Amygdala (tissue), 56 donors: ENCODE measurements around the gene ZNF669.
"Not testable (repeated sequence)": the region's sequence is repeated elsewhere in the genome, so short reads cannot be mapped to it uniquely, and the experiment has no call there.

Experiments used
- DNase-seq, 56 donors: peaks; one replicate each; lab custom pipeline; 2025; lab: John Stamatoyannopoulos, UW

The ZNF669 gene

DNA sequence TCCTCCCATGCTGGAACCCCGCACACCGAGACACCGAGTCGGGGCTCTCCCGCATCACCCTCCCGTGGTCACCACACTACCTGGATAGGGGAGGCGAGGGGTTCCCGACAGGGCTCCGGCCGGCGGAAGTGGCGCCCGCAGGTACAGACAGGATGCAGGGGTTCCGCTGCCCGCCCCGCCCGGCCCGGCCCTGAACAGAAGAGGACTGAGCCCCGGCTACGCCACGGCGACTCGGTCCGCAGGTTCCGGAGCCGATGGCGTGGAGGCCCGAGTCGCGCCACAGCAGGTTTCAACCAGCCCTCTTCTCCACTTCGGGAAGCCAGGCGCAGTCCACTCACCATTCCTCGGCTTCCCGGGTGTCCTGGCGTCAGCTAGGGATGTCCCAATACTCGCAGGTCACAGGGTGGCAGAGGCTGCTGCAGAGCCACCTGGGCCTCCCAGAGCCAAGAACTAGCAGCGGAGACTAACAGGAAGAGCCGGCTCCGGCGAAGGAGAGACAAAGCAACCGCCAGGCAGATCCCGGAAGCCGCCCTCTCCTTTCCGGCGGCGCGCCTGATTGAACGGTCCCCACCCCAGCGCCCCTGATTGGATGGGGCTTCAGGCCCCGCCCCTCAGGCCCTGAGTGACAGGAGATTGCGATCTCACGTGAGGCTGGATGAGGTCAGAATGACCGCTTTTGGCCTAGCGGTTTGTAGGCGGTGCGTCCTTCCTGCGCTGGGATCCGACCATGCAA is at the start of gene ZNF669:
Gene ZNF669 (minus strand): TSS at position 498 of the 733 bp plus-strand sequence. CDS start 157 bp downstream, at position 341.
- DNase-seq: peak; percentile 61 to 98 (median 94)

DNA sequence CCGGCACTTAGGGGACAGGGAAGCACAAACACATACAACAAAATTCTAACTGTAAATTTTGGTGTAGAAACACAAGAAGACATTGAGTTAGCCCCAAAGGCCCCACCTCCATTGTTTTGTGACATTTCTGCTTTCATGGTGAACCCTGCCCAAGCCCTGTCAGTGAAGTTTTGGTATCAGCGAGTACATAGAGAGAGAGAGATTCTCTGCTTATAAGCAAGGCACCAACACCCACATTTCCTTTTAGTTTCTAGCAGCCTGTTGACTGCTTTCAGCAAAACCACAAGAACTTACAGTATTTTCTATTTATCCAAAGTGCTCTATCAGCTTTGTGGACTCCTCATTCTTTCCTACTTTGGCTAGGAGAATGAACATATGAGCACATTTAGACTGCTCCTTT is 43.6 kb upstream of the ZNF669 start:
- DNase-seq: no peak

DNA sequence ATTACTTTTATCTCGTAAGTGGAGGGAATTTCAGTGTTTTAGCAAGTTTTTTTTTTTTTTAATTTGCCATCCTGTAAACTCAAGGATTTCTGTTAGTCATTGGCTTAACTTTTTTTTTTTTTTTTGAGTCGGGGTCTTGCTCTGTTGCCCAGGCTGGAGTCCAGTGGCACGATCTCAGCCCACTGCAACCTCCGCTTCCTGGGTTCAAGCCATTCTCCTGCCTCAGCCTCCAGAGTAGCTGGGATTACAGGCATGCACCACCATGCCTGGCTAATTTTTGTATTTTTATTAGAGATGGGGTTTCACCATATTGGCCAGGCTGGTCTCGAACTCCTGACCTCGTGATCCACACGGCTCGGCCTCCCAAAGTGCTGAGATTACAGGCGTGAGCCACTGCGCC is 43.0 kb upstream of the ZNF669 start:
- not testable (repeated sequence) for DNase-seq

DNA sequence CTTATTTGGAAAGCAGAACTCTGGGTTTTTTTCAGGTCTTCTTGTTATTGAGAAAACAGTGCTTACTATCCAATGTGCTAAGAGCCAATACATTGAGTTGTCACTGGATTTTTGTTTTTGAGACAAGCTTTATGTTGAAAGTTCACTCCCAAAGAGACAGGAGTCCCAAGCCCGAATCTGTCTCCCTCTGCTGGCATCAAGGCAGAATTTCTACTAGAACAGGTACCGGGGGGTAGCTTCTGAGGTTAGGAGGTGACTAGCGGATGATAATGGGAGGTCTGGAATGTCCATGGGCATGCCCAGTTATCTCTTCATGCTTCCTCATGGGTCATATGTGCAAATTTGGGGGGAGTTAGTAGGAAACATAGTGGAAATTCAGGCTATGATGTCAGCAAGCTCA is 42.5 kb upstream of the ZNF669 start:
- no peak for DNase-seq

DNA sequence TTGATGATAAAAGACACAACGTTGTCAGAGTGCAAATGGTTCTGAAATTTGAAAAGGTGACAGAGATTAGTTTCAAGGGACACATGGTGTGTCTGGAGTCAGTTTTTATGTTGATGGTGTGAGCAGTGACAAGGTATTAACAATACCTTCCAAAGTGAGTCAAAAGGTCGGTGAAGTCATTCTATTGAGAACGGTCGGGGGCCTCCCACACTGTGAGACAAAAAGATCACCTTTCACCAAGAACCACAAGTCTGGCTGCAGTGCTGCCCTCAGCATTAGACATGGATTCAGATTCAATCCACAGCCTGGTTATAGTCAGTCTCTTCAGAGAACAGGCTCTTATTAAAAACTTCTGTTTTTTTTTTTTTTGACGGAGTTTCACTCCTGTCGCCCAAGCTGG is 41.1 kb upstream of the ZNF669 start:
- no peak for DNase-seq

DNA sequence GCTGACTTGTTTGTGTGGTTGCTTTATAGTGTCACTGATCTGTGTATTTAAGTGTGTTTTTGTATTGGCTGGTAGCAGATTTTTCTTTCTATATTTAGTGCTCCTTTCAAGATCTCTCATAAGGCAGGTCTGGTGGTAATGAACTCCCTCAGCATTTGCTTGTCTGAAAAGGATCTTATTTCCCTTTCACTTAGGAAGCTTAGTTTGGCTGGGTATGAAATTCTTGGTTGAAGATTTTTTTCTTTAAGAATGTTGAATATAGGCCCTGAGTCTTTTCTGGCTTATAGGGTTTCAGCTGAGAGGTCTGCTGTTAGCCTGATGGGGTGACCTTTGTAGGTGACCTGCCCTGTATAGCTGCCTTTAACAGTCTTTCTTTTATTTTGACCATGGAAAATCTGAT is 35.4 kb upstream of the ZNF669 start:
- DNase-seq: not testable (repeated sequence)

DNA sequence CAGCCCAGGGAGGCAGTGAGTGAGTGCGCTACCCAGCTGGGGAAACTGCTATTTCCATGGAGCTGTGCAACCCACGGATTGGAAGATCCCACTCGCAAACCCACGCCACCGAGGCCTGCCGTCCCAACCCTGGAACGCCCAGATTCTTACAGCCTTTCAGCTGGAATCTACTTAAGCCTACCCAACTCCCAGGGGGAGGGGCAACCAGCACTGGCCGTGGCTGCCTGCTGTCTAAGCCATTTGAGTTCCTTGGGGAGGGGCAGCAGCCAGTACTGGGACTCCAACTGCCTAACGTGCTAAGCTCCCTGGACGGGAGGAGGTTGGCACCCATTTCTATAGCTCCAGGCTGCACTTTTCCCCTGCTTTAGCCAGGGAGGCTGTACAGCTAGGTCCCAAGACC is 27.1 kb upstream of the ZNF669 start:
- DNase-seq: no peak

DNA sequence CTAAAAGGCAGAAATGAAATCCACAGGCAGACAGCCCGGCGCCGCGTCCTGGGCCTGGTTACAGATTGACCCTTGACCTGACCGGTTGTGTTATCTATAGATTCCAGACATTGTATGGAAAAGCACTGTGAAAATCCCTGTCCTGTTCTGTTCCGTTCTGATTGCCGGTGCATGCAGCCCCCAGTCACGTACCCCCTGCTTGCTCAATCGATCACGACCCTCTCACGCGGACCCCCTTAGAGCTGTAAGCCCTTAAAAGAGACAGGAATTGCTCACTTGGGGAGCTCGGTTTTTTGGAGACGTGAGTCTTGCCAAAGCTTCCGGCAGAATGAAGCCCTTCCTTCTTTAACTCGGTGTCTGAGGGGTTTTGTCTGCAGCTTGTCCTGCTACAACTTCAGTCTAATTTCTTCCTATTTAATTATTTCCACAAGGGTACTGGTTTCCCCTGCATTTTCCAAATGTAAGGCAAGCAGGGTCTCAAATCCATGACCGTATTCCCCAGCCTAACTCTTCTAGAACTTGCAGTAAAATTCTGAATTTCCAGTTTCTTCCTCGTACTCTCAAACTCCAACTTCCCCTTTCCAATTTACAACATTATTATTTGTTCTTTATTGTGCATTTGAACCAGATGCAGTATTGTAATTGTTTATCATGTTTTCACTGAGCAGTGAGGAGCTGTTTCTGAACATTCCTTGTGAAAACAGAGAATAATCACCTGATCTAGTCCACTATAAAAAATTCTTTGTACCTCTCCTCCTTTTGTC is 23.5 kb upstream of the ZNF669 start:
- not testable (repeated sequence) for DNase-seq

DNA sequence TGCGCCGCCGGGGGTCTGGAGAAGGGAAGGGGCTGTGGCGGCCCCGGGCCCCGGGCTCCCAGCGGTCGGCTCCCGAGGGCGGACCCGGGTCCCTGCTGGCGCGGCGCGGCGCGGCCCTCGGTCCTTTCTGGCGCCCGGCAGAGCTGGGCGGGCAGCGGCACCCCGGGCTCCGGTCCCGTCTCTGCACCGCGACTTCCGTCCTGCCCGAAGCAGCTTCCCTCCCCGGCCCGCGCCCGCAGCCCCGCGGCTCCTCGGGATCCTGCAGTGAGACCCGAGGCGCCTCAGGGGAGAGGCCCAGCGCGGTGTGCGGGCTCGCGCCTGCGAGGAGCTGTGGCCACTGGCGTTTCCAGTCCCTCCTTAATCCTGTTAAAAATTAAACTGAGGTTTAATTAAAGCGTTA is 22.4 kb upstream of the ZNF669 start:
- not testable (repeated sequence) for DNase-seq

DNA sequence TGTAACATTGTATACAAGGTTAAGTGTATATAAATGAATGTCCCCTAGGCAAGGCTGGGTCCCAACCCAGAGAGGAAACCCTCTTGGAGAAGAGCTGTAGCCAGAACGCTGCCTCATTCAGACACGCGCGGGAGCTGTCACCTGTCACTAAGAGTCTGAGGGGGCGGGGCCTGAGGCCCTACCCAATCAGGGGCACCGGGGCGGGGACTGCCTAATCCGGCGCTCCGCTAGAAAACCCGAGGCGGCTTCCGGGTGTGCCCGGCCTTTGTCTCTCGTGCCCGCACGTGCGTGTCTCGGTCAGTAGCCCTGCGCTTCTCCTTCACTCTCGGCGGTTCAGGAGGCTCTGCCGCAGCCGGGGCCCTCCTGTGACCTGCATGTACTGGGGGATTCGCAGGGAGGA is 22.0 kb upstream of the ZNF669 start:
- not testable (repeated sequence) for DNase-seq

DNA sequence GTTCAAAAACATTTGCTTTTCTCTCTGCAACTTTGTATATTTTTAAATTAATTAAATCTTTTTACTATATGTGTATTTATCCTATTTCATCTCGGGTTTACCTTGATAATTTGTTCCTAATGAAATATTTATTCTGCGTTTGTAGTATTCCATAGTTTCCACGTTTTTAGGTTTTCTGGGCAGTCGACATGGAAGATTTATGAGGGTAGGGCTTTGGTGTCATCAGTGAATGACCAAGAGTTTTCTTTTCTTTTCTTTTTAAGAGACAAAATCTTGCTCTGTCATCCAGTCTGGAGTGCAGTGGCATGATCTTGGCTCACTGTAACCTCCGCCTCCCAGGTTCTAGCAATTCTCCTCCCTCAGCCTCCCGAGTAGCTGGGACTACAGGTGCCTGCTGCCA is 17.2 kb upstream of the ZNF669 start:
- no peak for DNase-seq

DNA sequence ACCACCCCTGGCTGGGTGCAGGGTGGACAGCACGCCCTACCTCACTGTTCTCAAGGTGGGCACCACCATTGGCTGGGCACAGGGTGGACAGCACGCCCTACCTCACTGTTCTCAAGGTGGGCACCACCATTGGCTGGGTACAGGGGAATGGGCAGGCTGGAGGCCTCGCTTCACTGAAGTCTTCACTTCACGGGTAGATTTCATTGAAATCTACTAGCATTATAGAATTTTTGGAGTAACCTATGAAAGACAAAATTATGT is 16.2 kb upstream of the ZNF669 start:
- DNase-seq: not testable (repeated sequence)

DNA sequence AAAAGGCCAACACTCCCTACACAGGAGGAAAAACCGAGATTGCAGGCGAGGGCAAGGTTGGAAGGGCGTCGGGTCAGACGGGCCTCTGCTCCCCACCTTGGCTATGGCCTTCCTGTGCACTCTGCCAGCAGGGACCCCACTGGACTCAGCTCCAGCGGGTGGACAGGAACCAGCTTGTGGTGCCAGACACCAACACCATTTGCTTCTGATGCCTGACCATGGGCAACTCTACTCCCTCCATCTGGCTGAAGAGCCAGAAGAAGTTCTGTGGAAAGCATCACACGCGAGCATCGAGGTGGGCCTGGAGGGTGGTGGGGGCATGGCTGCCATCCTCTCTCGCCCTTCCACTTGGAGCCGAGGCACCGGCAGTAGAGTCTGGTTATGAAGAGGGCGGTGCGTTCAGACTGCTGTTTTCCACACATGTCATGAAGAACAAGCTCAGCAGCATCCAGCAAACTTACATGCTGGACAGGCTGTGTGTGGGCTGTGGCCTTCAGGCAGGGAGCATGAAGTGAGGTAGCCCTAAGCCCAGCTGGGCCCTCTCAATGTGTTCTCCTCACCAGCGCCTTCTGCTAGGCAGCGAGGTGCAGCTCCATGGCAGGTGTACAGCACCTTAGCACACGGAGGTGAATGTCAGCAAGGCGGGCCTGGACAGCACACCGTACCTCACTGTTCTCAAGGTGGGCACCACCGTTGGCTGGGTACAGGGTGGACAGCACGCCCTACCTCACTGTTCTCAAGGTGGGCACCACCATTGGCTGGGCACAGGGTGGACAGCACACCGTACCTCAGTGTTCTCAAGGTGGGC is 15.6 kb upstream of the ZNF669 start:
- no peak for DNase-seq

DNA sequence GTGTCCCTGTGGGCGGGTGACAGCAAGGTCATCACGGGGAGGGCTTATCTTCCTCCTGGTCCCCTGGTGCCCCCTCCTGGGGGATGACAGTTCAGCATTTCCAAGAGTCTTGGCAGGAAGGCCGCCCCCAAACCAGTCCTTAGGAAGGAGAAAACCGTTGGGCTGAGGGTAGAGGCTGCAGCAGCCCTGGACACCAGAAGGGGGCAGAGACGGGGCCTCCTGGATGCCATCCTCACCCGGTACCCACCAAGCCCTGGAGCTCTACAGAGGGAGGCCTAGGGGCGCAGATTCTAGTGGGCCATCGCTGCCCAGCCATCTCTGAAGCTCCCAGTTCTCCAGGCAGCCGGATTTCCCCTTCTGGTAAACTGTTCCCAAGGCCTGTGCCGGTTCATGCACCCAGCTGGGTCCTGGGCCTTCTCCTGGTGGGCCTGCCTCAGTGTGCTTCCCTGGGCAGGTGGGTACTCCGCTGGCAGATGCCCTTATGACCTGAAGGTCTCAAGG is 14.8 kb upstream of the ZNF669 start:
- no peak for DNase-seq

DNA sequence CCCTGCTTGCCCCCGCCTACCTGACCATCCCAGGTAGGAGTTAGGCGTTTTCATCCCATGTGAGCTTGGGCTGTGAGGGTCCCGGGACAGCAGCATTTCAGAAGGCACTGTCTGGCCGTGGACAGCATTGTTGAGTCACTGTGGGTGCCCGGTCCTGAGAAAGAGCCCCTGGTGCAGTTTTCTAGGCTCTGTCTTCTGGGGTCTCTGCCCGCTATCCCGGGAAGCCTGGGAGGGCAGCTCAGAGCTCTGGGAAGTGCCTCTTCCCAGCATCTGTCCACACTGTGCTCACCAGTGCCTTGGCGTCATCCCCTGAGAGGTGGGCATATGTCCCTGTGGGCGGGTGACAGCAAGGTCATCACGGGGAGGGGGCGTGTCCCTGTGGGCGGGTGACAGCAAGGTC is 11.4 kb upstream of the ZNF669 start:
- no peak for DNase-seq

DNA sequence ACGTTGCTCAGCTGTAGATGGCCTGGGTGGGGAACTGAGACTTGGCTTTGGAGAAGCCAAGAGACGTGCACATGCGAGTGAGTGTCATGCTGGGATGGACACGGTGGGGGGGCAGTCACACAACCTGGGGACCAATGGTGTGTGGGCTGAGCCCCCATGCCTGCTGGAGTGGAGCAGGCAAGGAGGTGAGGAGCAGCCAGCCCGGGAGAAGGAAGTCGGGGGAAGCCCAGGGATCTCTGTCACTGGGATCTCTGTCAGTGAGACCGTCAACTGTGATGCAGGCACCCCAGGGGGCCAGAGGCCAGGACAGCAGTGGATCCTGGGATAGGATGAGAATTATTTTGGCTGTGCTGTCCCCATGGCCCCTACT is 11.0 kb upstream of the ZNF669 start:
- DNase-seq: no peak

DNA sequence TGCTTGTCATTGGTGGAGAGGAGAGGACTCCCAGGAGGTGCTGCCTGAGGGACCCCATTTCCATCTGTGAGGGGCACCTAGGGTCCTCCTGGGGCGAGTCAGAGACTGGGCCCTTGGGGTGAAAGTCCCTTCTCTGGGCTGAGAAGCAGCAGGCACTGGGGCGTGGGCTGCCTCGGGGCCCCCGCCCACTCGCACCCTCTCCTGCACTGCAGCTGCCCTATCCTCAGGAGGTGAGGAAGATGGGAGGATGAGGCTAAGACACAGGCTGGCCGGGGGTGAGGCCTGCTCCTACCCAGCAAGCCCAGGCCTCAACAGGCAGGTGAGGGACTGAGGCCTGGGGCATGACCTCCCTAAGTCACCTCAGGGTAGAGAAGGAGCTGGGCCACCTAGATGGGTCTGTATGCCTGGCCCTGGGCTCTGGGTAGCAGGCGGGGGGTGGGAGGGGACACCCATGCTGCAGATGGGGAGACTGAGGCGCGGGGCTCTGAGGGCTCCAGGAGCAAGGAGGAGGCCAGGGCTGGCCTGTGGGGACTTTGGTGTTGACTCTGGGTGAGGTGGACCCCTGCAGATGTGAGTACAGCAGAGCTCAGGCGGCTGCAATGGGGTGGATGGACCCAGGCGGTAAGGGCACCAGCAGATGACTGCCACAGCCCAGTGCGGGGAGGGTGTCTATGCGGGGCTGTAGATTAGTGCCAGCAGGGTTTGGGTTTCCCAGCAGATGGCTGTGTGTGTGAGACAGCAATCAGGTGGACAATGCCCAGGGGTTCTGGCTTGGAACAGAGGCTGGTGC is 10.4 kb upstream of the ZNF669 start:
- no peak for DNase-seq

DNA sequence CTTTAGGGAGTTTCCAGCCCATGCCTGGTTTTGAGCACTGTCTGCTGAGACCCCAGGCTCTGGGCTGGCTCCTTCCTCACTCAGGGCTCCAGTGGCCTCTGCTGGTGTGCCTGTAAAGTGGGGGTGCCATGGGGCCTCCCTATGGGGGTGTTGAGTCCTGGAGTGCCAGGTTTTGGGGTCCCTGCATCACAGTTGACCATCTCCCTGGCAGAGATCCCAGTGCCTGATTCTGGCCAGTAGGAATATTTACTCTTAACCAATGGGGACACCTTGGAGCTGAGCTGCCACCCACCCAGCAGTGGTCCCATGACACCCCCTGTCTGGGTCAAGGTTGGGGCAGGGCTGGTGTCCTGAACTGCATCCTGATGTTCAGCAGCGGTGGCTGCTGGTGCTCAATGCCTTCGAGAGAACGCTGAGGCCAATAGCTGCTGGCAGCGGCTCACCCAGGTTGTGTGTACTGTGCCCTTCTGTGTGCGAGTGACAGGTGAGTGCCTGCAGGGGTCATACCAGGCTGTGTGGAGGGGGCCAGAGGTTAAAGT is 9.6 kb upstream of the ZNF669 start:
- no peak for DNase-seq

DNA sequence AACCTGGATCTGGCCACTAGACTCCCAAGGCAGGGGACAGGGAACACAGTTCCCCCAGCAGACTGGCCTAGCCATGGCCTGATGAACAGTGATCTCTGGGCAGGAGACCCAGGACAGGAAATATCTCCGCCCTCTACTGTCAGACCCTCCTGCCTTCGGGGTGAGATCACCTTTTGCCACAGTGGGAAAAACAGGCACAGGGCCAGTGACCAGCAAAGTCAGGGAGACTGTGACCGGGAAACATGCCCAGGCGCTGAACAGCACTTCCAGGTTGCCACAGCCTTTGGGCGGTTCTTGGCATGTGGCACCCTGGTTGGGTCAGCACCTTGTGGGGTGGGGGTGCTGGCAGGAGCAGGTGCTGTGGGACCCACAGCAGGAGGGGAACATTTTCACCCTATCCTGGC is 8.9 kb upstream of the ZNF669 start:
- no peak for DNase-seq

DNA sequence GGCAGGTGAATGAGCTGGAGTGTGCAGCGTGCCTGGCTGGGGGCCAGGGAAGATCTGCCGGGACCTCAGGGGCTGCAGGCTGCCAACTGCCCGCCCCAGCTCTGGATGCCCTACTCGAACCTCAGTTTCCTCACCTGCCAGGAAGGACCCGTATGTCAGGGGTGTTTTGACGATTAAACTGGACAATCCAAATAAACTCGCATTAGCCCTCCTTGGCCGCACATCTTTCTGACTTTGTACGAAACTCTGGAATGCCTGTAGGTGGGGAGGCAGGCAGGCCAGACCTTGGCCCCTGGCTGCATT is 8.3 kb upstream of the ZNF669 start:
- no peak for DNase-seq
